T-helper 2 cell (primary cell): ENCODE measurements around the gene SYNDIG1.

Experiments
- DNase-seq, 5 experiments: peaks; one replicate each; pipeline versions ENCODE4 v3.0.0 to v3.0.0-alpha.2; 2012 to 2022

SYNDIG1 gene

DNA sequence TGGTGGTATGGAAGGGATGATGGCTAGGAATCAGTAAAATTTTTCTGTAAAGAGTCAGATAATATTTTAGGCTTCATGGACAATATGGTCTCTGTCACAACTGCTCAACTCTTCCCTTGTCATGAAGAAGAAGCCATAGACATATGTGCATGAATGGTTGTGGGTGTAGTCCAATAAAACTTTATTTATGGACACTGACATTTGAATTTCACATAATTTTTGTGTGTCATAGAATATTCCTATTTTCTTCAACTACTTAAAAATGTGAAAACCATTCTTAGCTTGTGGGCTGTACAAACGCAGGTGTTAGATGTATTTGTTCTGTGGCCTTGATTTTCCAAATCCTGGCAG lies 59.9 kb downstream of the SYNDIG1 start:
- DNase-seq = no peak

DNA sequence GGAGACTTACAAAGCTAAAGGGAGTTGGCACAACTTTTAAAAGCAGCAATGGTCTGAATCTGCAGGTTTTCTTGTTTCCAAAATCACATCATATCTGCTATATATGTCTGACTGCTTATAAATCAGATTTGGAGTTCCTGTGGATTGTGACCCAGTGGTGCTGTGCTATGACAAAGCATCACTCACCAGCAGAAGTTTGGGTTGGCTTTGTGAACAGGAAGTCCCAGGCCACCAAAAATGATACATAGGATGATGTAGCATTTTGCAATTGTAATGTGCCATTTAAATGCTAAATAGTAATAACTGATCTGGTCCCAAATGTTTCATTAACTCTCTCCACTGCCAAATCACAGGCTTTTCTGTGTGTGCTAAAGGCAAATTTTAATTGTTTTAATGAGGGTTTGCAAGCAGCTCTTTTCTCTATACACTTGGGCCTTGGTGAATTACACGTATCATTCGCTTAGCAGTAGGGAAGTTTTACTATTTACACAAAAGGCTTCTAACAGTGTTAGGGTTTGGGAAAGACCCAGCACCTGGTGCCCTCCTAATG lies 60.8 kb downstream of the SYNDIG1 start:
- DNase-seq = no peak

DNA sequence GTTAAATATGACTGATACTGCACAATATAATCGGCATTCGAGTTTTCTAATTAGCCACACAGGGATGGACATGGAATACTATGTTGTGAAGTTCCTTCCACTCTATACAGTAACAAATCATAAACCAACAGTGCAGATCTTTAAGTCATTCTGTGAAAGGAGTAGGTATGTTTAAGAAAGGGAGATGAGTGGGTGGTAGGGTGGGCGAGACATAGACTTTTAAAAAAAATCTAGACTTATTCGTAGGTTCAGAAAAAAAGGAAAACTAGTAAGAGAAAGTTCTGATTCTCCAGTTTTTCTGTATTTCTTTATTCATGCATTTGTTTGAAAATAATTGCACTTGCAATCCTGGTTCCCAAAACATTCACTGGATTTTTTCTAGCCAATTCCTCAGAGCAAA lies 61.8 kb downstream of the SYNDIG1 start:
- no peak for DNase-seq

DNA sequence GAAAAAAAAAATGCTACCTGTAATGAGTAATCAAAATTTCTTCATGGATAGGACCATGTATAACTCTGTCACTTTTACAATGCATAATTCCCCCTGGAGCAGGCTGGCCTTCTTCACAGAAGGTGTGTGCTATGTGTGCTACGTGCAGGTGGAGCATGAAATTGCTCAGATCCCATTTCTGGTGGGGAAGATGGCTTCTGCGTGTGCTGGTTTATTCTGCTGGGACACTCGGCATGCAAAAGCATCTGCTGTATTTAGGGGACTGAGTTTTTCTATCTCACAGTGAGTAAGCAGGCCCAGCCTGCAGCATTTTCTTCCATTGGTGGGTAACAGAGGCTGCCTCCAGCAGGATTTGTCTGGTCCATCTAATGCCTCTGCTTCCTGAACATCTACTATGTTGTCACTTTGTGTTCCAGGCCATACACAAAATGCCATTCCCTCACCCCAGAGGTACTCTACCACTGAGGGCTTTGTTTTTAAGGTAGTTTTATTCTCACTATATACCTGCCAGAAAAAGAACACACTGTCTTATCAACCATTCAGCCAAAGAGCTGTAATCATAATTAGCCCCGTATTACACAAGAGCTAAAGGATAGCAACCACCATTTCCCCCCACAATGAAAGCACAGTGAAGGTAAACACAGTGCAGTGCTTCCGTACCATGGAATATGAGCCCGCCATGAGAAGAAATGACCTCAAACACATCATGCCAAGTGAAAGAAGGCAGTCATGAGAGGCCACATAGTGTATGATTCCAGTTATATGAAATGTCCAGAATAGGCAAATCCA lies 62.4 kb downstream of the SYNDIG1 start:
- DNase-seq = no peak

DNA sequence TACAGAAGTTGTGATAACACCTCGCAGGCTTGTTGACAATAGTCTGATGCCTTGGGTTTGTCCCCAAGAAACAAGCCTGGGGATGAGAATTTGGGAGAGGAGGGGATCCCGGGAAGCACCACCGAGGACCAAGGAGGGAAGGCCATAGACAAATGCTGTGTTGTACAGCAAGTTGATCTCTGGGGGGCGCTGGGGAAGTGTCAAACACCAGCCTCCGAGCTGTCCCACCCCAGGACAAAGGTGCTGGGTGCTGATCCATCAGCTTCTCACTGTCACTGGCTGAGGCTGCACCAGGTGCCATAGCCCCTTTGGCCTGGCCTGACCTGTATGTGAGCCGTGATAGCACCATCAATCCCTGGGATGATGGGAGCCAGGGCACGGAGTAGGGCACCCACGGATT lies 64.0 kb downstream of the SYNDIG1 start:
- DNase-seq = no peak

GRCh38 chr20:24534282-24534681 lies 64.9 kb downstream of the SYNDIG1 start:
- no peak for DNase-seq

DNA sequence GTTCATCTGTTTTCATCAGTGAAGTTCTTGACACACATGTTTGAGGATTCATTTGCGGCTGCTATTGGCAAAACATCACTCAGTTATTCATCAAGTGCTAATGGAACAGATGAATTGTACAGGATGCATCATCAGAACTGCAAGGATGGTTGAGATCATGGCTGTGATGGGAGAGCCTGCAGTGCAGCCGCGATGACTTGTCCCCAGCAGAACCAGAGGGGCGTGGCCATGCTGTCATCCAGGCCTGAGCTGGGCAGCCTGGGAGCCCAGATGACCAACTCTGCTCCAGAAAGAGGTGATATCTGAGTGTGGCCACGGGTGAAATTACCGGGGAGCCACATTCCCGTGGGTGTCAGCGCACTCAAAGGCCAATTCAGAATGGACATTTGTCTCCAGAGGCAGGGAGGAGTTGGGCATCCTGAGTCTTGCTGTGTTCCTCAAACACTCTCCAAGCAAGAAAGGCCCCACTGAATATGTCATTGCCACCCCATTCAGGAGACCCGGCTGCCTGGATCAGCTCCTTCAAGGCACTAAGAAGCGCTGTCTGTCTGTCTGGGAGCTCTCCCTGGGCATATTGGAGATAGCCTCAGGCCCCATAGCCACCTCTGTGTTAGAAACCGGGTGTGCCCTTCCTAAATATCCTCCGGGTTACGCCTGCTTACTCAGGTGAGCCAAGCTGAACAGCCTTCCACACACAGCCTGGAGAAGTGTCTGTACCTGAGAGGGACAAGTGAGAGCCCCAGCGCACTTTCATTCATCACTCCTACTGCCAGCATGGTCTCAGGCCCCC lies 66.7 kb downstream of the SYNDIG1 start:
- no peak for DNase-seq

DNA sequence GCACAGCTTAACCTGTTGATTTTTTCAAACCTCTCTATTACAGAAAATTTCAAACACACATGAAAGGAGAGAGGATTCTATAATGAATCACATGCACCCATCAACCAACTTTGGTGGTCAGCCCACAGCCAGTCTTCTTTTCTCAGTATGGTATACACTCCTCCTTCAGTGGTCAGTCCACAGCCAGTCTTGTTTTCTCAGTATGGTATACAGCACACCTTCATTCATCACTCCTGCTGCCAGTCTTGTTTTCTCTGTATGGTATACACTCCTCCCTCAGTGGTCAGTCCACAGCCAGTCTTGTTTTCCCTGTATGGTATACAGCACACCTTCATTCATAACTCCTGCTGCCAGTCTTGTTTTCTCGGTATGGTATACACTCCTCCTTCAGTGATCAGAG lies 67.8 kb downstream of the SYNDIG1 start:
- DNase-seq = no peak

GRCh38 chr20:24542721-24543120 lies 73.3 kb downstream of the SYNDIG1 start:
- DNase-seq = no peak

DNA sequence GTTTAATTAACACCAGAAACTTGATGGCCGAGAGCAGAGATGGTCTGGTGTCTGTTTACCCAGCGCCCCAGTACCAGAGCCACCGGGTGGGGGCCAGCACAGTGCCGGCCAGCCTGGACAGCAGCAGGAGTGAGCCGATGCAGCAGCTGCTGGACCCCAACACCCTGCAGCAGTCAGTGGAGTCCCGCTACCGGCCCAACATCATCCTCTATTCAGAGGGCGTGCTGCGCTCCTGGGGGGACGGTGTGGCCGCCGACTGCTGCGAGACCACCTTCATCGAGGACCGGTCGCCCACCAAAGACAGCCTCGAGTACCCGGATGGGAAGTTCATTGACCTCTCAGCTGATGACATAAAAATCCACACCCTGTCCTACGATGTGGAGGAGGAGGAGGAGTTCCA lies 73.7 kb downstream of the SYNDIG1 start:
- DNase-seq = no peak

- no peak for DNase-seq
Measured at GRCh38 chr20:24543741-24544140, 74.3 kb downstream of the SYNDIG1 start.

- DNase-seq = no peak
Measured at GRCh38 chr20:24544371-24544770, 74.9 kb downstream of the SYNDIG1 start.

GRCh38 chr20:24545168-24545567 lies 75.7 kb downstream of the SYNDIG1 start:
- no peak for DNase-seq

GRCh38 chr20:24546232-24546892 lies 76.9 kb downstream of the SYNDIG1 start:
- DNase-seq = no peak

DNA sequence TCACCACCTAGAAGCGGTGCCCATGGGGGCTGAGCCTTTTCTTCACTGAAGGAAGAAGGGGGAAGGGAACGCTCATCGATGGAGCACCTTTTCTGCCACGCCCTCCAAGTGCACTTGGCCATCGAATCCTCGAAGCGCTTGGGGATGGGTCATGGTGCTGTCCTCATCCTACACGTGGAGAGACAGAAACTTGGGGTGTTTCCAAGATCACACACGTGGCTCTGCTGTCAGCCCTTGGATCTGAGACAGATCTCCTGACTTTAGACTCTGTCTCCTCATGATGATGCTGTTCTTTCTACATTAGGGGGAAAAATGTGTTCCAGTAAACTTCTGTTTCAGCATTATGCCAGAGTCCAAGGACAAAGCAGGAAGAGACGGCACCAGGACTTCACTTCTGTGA lies 78.5 kb downstream of the SYNDIG1 start:
- no peak for DNase-seq

- no peak for DNase-seq
Measured at GRCh38 chr20:24559114-24559732, 89.8 kb downstream of the SYNDIG1 start.

GRCh38 chr20:24560571-24561491 lies 91.4 kb downstream of the SYNDIG1 start:
- no peak for DNase-seq

- DNase-seq = no peak
Measured at GRCh38 chr20:24565835-24566351, 96.5 kb downstream of the SYNDIG1 start.

- DNase-seq = no peak
Measured at GRCh38 chr20:24566656-24567055, 97.2 kb downstream of the SYNDIG1 start.

DNA sequence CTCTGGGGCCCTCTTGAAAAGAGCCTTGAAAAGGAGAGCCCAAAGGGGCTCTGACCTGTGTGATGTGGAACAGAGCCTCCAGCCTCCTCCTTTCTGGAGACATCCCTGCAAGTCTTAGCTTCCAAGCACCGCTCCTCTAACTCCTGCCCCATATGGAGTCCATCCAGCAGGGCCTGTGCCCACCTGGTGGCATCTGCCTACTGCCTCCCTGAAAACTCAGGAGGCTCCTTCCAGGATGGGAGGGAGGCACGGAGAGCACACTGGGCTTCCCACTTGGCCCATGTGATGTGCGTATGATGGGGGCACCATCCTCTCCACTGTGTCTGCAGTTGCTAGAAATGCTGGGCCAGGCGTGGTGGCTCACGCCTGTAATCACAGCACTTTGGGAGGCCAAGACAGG lies 98.1 kb downstream of the SYNDIG1 start:
- no peak for DNase-seq

- no peak for DNase-seq
Measured at GRCh38 chr20:24568842-24569241, 99.4 kb downstream of the SYNDIG1 start.

DNA sequence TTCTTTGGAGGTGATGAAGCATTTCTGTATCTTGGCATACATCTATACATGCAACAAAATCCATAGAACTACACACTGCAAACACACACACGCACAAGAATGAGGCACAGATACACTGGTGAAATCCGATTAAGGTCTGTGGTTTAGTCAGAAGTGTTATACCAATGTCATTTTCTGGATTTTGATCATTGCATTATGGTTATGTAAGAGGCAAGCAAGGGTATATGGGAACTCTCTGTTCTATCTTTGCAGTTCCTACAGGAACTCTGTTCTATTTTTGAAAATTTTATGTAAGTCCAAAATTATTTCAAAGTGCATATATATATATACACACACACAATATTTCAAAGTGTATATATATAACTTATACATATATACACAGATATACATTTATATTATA lies 101.7 kb downstream of the SYNDIG1 start:
- no peak for DNase-seq
